ENCODE data around the gene ZNF440.

The ZNF440 gene

DNA sequence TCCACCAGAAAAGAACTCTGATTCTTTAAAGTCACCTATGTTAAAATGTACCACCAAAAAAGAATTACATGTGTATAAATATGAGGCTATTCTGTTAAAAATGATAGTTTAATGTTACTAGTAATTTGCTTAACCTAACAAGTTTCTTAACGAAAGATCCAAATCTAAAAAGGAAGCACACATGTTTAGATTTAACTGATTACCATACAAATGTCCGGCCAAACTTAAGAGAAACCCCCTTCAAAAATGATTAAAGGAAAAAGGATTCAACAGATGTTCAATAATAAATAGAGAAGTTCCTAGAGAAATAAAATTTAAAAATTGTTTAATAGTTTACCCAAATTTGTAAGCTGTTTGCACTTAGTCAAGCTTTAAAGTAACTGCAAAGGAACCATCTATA, 68.5 kb downstream of the ZNF440 start:
- TF ChIP-seq TAF1 (IDR thresholded peaks at IDR 0.05; ENCODE audit: borderline replicate concordance, insufficient read depth, low read length) (no peak), SIN3A (IDR thresholded peaks at IDR 0.05; ENCODE audit: borderline replicate concordance, insufficient read depth, low read length) (no peak), FOXP2 (optimal IDR thresholded peaks at IDR 0.05; ENCODE audit: borderline replicate concordance, extremely low read depth, extremely low read length, insufficient read depth) (no peak), POLR2AphosphoS5 (IDR thresholded peaks at IDR 0.05; ENCODE audit: low read depth, low read length) (no peak), REST (IDR thresholded peaks at IDR 0.05; ENCODE audit: insufficient read depth in 1 of 2, low read depth in 2 of 2, low read length in 2 of 2) (no peak)
